SK-N-SH (cell line): Measurements from ENCODE around the gene SYT17. TPM values are rescaled to one million over a fixed set of nuclear protein-coding genes. Genes with fewer than 3 reads are reported as not detected.

ENCODE experiments used
- CTCF ChIA-PET: fragments of 300-600, 350-600 bp; formaldehyde crosslinking; extraction: SDS; loops from one replicate; lab custom pipeline; 2021; lab: Yijun Ruan, JAX
- POLR2A ChIA-PET: fragments of 350-600 bp; sonication (Branson Sonifier 250); formaldehyde crosslinking; extraction: SDS; loops from one replicate; lab custom pipeline; 2020; ENCODE audit warnings: antibody characterized with exemption, inconsistent platforms; lab: Yijun Ruan, JAX
- DNase-seq: peaks from one replicate; pipeline ENCODE4 v3.0.0; 2012
- H2AFZ ChIP-seq: fragments of 200-600 bp; sonication (generic); 2 replicates; pipeline ENCODE4 v1.8.1; 2016; ENCODE audit warnings: antibody characterized with exemption, mild to moderate bottlenecking, low read depth
- H3F3A ChIP-seq: fragments of 200-600 bp; sonication (generic); replicated peaks from 2 replicates; pipeline ENCODE3; 2016; ENCODE audit warnings: antibody characterized with exemption, mild to moderate bottlenecking; ENCODE audit not compliant: insufficient read depth
- H3K27ac ChIP-seq, 2 experiments: fragments of 200-500 bp in 1 of 2; fragments of 200-600 bp in 1 of 2; sonication (Bioruptor generic) in 1 of 2; sonication (generic), shearing (Covaris generic) in 1 of 2; 2 replicates each; pipeline versions ENCODE4 v1.5.1 to v1.6.1; 2014 to 2016; ENCODE audit warnings: low read depth in 2 of 2, inconsistent platforms in 1 of 2, low read length in 1 of 2, mild to moderate bottlenecking in 1 of 2, mixed read lengths in 1 of 2
- H3K27me3 ChIP-seq: fragments of 200-600 bp; sonication (generic), shearing (Covaris generic); 2 replicates; pipeline ENCODE4 v1.6.1; 2016; ENCODE audit warnings: mixed run types; ENCODE audit not compliant: insufficient read depth
- H3K36me3 ChIP-seq, 2 experiments: fragments of 200-500 bp in 1 of 2; fragments of 200-600 bp in 1 of 2; sonication (Bioruptor generic) in 1 of 2; sonication (generic) in 1 of 2; replicated peaks in 1 of 2; 2 replicates each; pipeline versions ENCODE3 to v1.5.1; 2014 to 2016; ENCODE audit warnings: low read length in 1 of 2, mild to moderate bottlenecking in 1 of 2; ENCODE audit not compliant: insufficient read depth in 2 of 2, control insufficient read depth in 1 of 2
- H3K4me1 ChIP-seq, 2 experiments: fragments of 200-500 bp in 1 of 2; fragments of 200-600 bp in 1 of 2; sonication (Bioruptor generic) in 1 of 2; sonication (generic), shearing (Covaris generic) in 1 of 2; 2 replicates each; pipeline versions ENCODE4 v1.5.1 to v1.6.1; 2014 to 2016; ENCODE audit warnings: low read depth in 1 of 2, low read length in 1 of 2, mixed run types in 1 of 2; ENCODE audit not compliant: insufficient read depth in 2 of 2, control insufficient read depth in 1 of 2
- H3K4me2 ChIP-seq: fragments of 200-600 bp; sonication (generic), shearing (Covaris generic); 2 replicates; pipeline ENCODE4 v1.6.1; 2017; ENCODE audit warnings: mixed run types
- H3K4me3 ChIP-seq, 2 experiments: fragments of 200-500 bp in 1 of 2; fragments of 200-600 bp in 1 of 2; sonication (Bioruptor generic) in 1 of 2; sonication (generic), shearing (Covaris generic) in 1 of 2; 2 replicates each; pipeline versions ENCODE4 v1.5.1 to v1.8.1; 2014 to 2016; ENCODE audit warnings: low read depth in 2 of 2, inconsistent platforms in 1 of 2, low read length in 1 of 2, mild to moderate bottlenecking in 1 of 2, mixed read lengths in 1 of 2, moderate library complexity in 1 of 2
- H3K79me2 ChIP-seq: fragments of 200-600 bp; sonication (generic); 2 replicates; pipeline ENCODE4 v1.8.1; 2017; ENCODE audit warnings: mild to moderate bottlenecking; ENCODE audit not compliant: insufficient read depth
- H3K9ac ChIP-seq: fragments of 200-600 bp; sonication (generic); 2 replicates; pipeline ENCODE4 v1.6.1; 2017; ENCODE audit warnings: mixed run types
- H3K9me2 ChIP-seq: fragments of 200-600 bp; sonication (generic); 2 replicates; pipeline ENCODE4 v1.6.1; 2017; ENCODE audit warnings: mixed run types
- H3K9me3 ChIP-seq: fragments of 200-600 bp; sonication (generic); 2 replicates; pipeline ENCODE4 v1.6.1; 2017; ENCODE audit warnings: mixed run types, mild to moderate bottlenecking, moderate library complexity
- H4K20me1 ChIP-seq: fragments of 200-600 bp; sonication (generic); 2 replicates; pipeline ENCODE4 v1.6.1; 2017; ENCODE audit warnings: mild to moderate bottlenecking, mixed run types; ENCODE audit not compliant: insufficient read depth
- CTCF ChIP-seq: fragments of 200-600 bp; sonication (generic); IDR thresholded peaks from 2 replicates; pipeline ENCODE4 v1.6.1; 2017; ENCODE audit warnings: antibody characterized with exemption, mild to moderate bottlenecking, moderate library complexity
- ELF1 ChIP-seq: IDR thresholded peaks from 2 replicates; pipeline ENCODE4 v1.4.0; 2012
- EP300 ChIP-seq, 2 experiments: IDR thresholded peaks; 2 replicates each; pipeline versions ENCODE4 v1.4.0 to v1.6.1; 2012; ENCODE audit warnings: borderline replicate concordance in 1 of 2, low read depth in 1 of 2, low read length in 1 of 2
- EZH2phosphoT487 ChIP-seq: fragments of 200-600 bp; sonication (generic); IDR thresholded peaks from 2 replicates; pipeline ENCODE4 v1.6.1; 2017; ENCODE audit warnings: low read depth, mixed run types, mild to moderate bottlenecking, antibody characterized with exemption, moderate library complexity, borderline replicate concordance
- FOXJ3 ChIP-seq: sonication (generic); formaldehyde crosslinking; IDR thresholded peaks from 2 replicates; pipeline ENCODE4 v1.5.1; 2020; ENCODE audit warnings: mild to moderate bottlenecking, missing genetic modification reagents
- FOXM1 ChIP-seq: IDR thresholded peaks from 2 replicates; pipeline ENCODE4 v1.4.0; 2012; ENCODE audit warnings: low read depth, mild to moderate bottlenecking
- MAX ChIP-seq: IDR thresholded peaks from 2 replicates; pipeline ENCODE4 v1.4.0; 2012; ENCODE audit warnings: low read depth
- MXI1 ChIP-seq: IDR thresholded peaks from 2 replicates; pipeline ENCODE4 v1.6.1; 2012; ENCODE audit warnings: mild to moderate bottlenecking, low read depth, low read length, improper control_type of control experiment
- POLR2AphosphoS5 ChIP-seq: IDR thresholded peaks from 2 replicates; pipeline ENCODE4 v1.6.1; 2012; ENCODE audit warnings: low read depth, low read length
- RAD21 ChIP-seq: IDR thresholded peaks from 2 replicates; pipeline ENCODE4 v1.6.1; 2012; ENCODE audit warnings: mild to moderate bottlenecking, low read length
- RCOR1 ChIP-seq: fragments of 150-350 bp; IDR thresholded peaks from 2 replicates; pipeline ENCODE4 v1.6.1; 2017; ENCODE audit warnings: antibody characterized with exemption, low read length
- REST ChIP-seq: IDR thresholded peaks from 2 replicates; pipeline ENCODE4 v1.6.1; 2012; ENCODE audit warnings: mild to moderate bottlenecking, low read depth, low read length, moderate library complexity
- RXRA ChIP-seq: IDR thresholded peaks from 2 replicates; pipeline ENCODE4 v1.4.0; 2012; ENCODE audit warnings: low read depth, mild to moderate bottlenecking, borderline replicate concordance
- SIN3A ChIP-seq: IDR thresholded peaks from 2 replicates; pipeline ENCODE4 v1.6.1; 2012; ENCODE audit warnings: low read depth, mild to moderate bottlenecking, low read length, moderate library complexity, borderline replicate concordance
- SMC3 ChIP-seq: IDR thresholded peaks from 2 replicates; pipeline ENCODE4 v1.6.1; 2012; ENCODE audit warnings: low read depth, low read length, improper control_type of control experiment
- TAF1 ChIP-seq: IDR thresholded peaks from 2 replicates; pipeline ENCODE4 v1.6.1; 2012; ENCODE audit warnings: low read depth, mild to moderate bottlenecking, low read length, moderate library complexity, borderline replicate concordance
- TCF12 ChIP-seq: IDR thresholded peaks from 2 replicates; pipeline ENCODE4 v1.4.0; 2012
- USF1 ChIP-seq: IDR thresholded peaks from 2 replicates; pipeline ENCODE4 v1.4.0; 2012; ENCODE audit warnings: low read depth, borderline replicate concordance
- ZBTB33 ChIP-seq: IDR thresholded peaks from 2 replicates; pipeline ENCODE4 v1.4.0; 2012; ENCODE audit warnings: low read depth, borderline replicate concordance
- WGBS: methylation state at CpG from one replicate; pipeline ENCODE4 v1.1.6; 2017; ENCODE audit warnings: low lambda C conversion rate; 5-methylcytosine and 5-hydroxymethylcytosine counted together
- polyA plus RNA-seq, 3 experiments: library from polyadenylated mRNA; depleted of rRNA; stranded (reverse); fragments of >200 nt; gene quantifications; 2 replicates each; pipeline ENCODE4 v1.2.3, GENCODE V29; 2012
- TF ChIP-seq, protein P1 (sequence below): IDR thresholded peaks from 2 replicates; pipeline ENCODE4; 2012

Gene SYT17
- polyA plus RNA-seq, 1 of the 3 experiments (the other 2 are of a cell fraction), result 0.21 TPM

GRCh38 chr16:19269098-19269497 is 101.1 kb downstream of the SYT17 start (continued):
- TF ChIP-seq USF1, result no peak
- TF ChIP-seq TCF12, result no peak
- TF ChIP-seq RAD21, result no peak
- TF ChIP-seq TAF1, result no peak
- no peak for TF ChIP-seq EZH2phosphoT487
- no peak for TF ChIP-seq FOXJ3 (CRISPR knock-in tag)
- no peak for TF ChIP-seq POLR2AphosphoS5
- TF ChIP-seq, protein P1, sequence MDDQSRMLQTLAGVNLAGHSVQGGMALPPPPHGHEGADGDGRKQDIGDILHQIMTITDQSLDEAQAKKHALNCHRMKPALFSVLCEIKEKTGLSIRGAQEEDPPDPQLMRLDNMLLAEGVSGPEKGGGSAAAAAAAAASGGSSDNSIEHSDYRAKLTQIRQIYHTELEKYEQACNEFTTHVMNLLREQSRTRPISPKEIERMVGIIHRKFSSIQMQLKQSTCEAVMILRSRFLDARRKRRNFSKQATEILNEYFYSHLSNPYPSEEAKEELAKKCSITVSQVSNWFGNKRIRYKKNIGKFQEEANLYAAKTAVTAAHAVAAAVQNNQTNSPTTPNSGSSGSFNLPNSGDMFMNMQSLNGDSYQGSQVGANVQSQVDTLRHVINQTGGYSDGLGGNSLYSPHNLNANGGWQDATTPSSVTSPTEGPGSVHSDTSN, result no peak
- TF ChIP-seq EP300 (IDR thresholded peaks at IDR 0.05; ENCODE audit: borderline replicate concordance in 1 of 2, low read depth in 1 of 2, low read length in 1 of 2), result no peak
- TF ChIP-seq MAX, result no peak
- no peak for TF ChIP-seq FOXM1
- TF ChIP-seq, all 33 proteins: peak for 0

GRCh38 chr16:19274165-19274797 is 106.2 kb downstream of the SYT17 start:
- Histone ChIP-seq H2AFZ (no peak overlapping the region), H3K79me2 (no peaks in the 10 kb centered on the region), H3K9me2 (no peaks in the 10 kb centered on the region), H3K9ac (no peak overlapping the region), H4K20me1 (no peaks in the 10 kb centered on the region), H3K27ac (no peak overlapping the region), H3K36me3 (no peaks in the 10 kb centered on the region), H3F3A (no peaks in the 10 kb centered on the region), H3K9me3 (no peaks in the 10 kb centered on the region), H3K4me1 (no peaks in the 10 kb centered on the region), H3K4me3 (no peak overlapping the region), H3K4me2 (no peak overlapping the region), H3K27me3 (no peaks in the 10 kb centered on the region)
- ChIA-PET CTCF (no interaction called here), POLR2A (no interaction called here)
- DNase-seq, result no peak
- WGBS, result 5% methylated on average over 1 of the region's 1 CpG
- TF ChIP-seq POLR2AphosphoS5, result no peak
- no peak for TF ChIP-seq SMC3
- TF ChIP-seq RAD21, result no peak
- no peak for TF ChIP-seq ELF1
- TF ChIP-seq MAX, result no peak
- TF ChIP-seq CTCF, result no peak
- TF ChIP-seq ZBTB33, result no peak
- TF ChIP-seq RXRA, result no peak
- no peak for TF ChIP-seq SIN3A
- TF ChIP-seq REST, result no peak
- no peak for TF ChIP-seq RCOR1
- TF ChIP-seq MXI1, result no peak
- TF ChIP-seq USF1, result no peak
